NCI-H2081 (cell line): ENCODE results near the gene GSE1.

Experiments
- DNase-seq, 2 experiments: peaks; one replicate each; lab custom pipeline; 2025; lab: John Stamatoyannopoulos, UW

The GSE1 gene

DNA sequence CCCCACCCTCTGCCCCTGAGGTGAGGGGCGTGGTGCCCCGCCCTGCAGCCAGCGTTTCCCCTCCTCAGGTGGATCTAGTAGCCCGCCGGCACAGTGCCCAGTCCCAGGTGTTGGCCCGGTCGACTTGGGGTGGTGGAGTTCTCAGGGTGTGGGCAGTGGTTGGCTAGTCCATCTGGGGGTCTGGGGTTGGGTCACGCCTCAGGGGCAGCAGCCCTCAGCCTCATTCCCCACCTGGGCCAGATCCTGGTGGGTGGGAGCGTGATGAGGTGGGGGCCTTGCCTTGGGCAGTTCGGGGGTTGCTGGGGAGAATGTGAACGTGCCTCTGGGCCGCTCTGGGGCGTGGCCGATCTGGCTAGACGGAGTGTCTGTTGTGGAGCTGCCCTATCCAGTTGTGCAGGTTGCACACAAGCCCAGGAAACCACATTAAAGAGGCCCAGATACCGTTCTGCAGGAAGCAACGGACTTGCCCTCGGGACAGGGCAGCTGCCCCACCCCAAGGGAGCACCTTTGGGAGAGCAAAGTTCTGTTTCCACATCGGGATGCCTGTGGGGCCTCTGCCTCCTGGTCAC lies 32.0 kb downstream of the GSE1 start:
- DNase-seq: no peak

DNA sequence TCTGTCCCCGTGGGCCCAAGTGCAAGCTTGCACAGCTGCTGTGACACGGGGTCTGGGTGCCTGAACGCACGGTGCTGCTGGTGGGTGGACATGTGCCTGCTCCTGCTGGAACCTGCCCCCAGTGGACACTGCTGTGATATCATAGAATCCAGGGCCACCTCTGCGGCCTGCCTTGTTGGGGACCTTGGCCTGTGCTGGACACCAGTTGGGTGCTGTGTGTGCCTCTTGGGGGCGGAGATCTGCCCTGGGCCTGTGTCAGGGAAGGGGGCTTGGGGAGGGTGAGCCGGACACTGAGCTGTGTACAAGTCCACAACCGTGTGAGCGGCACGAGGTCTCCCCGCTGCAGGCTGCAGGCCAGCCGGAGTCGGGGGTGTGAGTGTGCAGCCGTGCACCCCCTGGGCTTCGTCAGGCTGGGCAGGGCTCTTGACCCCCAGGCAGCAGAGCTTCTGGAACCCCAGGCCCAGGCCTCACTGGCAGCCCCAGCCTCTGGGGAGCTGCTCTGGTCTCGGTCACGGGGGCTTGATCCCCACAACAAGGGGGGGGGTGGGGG lies 33.3 kb downstream of the GSE1 start:
- no peak for DNase-seq

DNA sequence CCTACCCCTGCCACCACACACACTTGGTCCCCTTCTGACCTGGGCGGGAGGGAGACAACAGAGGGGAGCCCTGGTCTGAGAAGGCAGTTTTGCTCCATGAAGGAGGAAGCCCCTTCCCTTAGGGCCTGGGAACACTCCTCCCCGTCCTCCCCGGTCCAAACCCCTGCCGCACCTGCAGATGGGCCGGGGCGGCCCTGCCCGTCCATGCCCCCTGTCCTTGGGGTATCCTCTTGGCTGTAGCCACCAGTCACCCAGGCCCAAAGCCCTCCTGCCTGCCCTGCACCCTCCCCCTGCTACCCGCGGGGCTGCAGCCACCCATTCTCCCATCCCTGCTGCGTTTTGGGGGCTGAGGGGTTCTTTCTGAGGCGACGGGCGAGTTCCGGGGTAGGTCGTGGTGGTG lies 33.9 kb downstream of the GSE1 start:
- DNase-seq: no peak

DNA sequence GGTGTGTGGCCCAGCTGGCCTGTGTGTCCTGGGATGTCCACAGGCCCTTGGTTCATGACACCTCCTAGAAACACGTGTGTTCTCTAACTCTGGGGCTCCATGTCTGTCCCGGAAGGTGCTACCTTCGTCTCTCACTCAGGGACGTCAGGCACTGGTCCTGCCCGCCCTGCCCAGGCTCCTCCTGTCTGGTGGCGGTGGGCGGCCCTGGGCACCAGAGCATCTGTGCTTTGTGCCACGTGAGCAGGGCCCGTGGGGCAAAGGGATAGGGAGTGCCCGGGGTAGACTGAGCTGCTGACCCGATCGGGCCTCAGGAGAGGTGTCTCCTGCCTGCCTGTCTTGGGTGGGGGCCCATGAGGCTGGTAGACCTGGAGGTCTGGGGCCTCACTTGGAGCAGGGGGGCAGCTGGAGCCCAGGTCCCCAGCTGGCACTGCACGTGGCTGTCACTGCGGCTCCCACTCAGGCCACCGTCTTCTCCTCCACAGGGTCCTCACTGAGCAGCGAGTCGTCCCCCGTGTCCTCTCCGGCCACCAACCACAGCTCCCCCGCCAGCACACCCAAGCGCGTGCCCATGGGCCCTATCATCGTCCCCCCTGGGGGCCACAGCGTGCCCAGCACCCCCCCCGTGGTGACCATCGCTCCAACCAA lies 35.1 kb downstream of the GSE1 start:
- DNase-seq: no peak

DNA sequence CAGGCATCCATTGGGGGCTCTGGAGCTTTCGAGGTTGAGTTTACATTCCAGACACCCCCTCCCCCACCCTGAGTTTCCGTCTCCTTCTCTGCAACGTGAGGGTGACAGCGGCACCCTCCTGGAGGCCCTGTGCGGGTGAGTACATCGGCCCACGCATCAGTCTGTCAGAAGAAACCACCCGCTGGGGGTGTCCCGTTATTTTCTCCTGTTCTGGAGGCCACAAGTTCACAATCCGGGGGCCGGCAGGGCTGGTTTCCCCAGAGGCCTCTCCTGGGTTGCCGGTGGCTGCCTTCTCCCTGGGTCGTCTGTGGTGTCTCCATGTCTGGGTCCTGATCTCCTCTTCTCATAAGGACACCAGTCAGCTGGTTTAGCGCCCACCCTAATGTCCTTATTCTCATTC lies 35.7 kb downstream of the GSE1 start:
- DNase-seq: no peak

DNA sequence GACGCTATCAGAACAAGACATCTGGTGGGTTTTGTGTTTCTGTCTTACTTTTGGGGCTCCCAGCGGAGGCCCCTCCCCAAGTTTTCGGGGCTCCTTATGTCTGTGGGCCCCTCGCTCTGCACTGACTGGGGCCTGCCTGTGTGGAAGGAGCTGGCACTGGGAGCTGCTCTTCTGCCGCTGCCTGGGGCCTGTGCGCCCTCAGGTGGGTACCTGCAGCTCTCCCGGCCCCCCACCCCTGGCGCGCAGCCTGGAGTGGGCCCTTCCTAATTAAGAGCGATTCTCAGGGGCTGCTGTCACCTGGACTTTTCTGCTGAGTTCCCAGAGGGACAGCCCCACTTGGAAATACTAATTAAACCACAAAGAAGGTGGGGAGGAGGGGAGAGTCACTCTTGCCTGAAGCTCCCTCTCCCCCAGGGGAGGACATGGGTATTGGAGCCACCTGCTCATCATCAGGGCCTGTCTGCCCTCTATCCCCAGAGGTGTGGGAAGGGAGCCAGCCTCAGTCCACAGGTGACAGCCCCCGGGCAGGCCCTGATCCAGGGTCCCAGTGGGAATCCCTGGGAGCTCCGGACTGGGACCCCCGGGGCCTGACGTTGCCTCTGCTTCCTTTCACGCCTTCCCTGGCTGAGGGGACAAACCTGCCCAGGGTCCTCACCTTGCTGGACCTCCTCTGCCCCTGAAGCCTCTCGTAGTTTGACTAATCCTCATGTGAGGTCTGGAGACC lies 36.5 kb downstream of the GSE1 start:
- DNase-seq: peak; percentile 69 to 89

DNA sequence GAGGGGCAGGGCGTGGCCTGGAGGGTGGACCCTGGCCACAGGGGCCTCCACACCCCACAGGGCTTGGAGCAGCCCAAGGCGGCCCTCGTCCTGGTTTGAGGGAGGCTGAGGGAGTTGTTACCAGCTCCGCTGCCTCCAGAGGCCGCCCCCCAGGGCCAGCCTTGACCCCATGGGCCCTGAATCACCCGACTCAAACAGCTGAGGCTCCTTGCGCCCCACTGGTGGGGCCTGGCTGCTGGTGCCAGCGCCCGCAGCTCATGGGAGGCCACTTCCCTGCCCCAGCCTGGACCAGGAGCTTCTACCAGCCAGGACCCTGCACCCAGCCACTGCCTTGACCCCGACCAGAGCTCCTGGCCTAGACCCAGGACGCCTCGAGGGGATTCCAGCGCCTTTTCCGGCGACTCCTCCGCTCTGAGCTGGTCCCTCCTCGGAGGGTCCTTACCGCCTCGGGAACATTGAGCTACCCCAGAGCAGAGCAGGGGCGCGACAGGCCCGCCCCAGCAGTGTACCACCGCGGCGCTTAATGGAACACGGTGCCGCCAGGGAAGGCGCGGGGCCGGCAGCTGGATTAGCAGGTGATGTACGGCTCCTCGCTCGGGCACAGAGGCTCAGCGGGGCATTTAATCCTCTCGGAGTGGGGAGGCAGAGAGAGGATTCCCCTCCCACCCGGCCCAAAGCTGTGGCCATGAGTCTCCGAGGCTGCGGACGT lies 37.2 kb downstream of the GSE1 start:
- peak; percentile 52 to 77 for DNase-seq

DNA sequence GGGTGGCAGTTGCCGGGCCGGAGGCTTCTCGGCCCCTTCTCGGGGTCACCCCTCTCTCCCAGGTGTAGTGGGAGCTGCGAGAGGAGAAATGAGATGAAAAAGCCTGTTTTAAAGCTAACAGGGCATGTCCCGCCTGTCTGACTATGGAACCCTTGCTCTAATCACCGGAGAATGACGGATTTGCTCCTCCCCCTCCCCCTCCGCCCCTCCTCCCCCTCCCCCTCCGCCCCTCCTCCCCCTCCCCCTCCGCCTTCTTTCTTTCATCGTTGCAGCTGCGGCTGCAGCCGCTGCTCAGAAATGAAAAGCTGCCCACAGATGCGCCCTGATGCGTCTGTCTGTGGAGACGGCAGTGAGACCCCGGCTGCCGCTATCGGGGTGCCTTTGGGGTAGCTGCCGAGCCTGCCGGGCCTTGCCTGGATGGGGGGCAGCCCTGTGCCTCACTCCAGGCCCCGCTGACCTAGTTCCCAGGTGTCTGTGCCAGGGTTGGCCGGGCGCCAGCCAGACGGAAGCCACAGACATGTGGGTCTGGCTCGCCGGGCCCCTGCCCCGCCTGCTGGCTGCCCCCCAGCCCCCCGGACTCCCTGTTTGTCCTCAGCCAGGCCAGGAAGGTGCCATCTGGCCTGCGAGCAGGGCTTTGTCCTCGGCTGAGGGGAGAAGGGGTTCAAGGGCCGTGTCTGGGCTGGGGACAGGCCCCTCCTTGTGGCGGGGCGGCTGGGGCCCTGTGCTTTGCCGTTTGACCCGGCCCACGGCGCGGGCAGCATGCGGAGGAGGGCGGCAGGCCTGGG lies 37.9 kb downstream of the GSE1 start:
- DNase-seq: peak; percentile 48 to 63

DNA sequence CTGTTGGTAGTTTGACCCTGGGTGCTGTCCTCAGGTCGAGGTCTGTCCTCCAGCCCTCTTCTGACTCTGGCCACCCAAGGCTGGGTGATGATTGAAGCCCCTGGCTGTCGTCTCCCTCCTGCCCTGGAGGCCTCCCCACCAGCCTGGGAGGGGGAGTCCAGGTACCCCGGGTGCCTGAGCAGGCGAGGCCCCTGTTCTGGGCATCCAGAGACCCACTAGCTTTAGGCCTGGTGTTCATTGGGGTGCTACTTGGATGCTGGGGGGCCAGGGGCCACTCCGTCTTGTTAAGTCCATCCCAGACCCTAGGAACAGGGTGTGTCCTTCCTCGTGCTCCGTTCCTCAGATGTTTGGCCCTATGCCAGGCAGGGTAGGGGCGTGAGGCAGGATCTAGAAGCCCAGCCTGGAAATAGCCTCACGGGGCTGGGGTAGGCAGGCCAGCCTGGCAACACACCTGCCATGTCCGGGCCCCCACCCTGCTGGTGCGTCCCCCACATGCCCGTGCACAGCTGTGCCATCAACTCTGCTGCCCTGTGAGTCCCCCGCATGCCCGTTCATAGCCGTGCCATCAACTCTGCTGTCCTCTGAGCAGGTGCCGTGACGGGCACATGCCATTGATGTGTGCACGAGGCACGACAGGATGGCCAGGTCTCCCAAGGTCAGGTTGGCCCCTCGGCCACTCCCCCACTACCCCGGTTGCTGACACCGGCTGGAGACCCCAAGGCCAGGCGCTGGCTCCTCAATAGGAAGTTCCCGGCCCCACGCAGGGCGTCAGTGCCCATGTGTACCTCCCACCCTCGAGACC lies 38.7 kb downstream of the GSE1 start:
- no peak for DNase-seq

DNA sequence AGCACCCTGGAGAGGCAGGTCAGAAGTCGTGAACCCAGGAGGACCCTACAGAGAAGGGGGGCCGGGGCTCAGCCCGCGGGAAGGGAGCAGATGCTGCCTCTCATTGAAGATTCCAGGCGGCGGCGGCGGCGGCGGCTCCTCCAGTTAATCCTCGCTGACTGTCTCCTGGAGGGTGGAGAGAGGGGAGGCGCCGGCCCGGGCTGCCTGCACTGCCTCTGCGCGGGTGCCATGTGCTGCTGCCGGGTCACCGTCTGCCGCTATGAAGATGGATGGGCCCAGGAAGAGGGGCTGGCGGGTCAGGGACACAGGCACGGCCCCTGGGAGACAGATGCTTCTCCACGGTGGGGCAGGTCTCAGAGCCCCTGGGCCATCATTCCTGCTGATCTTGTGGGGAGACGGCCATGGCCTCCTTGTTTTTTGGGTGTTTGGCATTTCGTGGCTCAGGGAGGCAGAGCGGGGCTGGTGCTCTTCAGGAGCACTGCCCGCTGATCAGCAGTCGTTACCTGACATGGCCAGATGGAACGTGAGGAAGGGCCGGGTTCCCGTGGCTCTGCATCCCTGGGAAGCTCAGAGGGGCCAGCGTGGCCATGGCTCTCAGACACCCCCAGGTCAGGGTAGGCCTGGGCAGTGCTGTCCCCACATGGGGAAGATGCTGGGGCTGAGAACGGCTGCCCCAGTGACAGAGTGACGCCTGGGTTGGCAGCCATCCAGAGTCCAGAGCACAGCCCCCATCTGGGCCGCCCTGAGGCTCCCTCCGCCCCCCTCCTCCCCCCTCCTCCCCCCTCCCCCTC lies 39.5 kb downstream of the GSE1 start:
- DNase-seq: peak; percentile 33 to 45

DNA sequence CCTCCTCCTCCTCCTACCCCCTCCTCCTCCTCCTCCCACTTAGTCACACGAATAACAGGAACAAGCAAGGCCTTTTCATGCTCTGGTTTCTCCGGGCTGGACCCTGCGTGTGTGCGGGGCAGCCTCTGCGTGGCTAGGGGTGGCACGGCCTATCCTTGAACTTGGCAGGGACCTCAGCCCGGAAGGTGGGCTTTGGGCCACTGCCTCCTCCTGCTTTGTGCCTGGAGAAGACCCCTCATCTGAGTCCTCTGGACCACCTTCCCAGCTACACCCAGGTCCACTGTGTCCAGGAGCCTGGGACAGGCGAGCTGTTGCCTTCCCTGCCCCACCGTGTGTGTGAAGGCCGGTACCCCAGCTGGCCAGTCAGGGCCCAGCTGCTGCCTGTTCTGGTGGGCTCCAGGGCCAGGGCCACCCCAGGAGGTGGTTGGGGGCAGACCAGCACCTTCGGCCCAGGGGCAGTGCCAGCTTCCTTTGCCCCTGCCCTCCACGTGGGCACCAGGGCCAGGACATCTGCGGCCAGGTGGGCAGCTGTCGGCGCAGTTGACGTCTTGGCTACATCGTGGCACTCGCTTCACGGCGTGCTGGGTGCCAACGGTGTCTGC lies 40.3 kb downstream of the GSE1 start:
- no peak for DNase-seq

DNA sequence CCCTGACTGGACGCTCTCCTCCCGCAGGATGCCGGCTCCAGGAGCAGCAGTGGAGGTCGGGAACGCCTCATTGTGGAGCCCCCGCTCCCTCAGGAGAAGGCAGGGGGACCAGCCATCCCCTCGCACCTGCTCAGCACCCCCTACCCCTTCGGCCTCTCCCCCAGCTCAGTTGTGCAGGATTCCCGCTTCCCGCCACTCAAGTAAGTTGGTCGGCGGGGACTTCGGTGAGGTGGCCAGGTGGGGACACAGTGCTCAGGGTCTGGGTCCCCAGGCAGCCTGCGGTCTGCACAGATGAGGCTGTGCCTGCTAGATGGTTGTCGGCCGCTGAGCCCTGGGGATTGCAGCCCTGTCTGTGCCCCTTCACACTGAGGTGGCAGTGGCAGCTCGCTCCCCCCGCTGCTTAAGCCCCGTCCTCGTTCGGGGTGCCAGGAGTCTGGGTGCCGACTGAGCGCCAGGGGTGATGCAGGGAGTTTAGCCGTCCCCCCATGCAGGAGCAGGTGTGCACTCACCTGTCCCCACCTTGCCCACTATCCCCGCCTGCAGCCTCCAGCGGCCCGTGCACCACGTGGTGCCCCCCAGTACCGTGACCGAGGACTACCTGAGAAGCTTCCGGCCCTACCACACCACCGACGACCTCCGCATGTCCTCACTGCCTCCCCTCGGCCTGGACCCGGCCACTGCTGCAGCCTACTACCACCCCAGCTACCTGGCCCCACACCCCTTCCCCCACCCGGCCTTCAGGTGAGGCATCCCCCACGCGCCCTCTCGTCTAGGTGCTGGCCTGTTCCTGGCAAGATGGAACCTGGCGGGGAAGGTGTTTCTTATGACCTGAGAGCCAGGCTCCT lies 41.4 kb downstream of the GSE1 start:
- DNase-seq: no peak

DNA sequence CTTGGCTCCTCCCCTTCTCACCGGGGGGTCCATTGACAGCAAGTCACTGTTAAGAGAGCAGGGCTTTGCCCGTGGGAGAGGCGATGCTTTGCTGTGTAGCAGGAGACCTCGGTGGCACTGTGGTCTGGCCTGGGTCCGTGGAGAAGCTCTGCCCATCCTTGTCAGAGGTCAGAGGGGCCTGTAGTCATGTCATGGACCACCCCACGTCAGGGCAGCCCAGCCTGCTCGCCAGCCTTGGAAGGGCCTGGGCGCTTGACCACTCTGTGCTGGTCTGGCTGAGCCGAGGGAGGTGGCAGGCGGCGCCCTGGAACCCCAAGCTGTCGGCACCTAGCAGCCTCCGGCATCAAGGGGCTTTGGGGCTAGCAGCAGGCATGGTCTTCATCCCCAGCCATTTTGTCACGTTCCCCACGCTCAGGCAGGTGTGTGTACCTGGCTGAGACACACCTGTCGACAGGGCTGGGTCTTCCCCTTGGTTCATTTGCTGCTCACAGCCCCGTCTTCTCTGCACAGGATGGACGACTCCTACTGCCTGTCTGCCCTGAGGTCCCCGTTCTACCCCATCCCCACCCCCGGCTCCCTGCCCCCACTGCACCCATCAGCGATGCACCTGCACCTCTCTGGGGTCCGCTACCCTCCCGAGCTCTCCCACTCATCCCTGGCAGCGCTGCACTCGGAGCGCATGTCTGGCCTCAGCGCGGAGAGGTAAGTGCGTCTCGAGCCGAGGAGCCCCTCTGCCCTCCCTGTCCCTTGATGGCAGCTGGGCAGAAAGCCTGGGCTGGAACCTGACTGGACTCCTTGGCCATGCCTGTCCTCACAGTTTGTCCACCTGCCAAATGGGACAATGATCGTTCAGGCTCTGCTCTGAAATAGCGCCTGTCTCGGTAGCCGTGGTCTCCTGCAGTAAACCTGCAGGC lies 42.4 kb downstream of the GSE1 start:
- no peak for DNase-seq

DNA sequence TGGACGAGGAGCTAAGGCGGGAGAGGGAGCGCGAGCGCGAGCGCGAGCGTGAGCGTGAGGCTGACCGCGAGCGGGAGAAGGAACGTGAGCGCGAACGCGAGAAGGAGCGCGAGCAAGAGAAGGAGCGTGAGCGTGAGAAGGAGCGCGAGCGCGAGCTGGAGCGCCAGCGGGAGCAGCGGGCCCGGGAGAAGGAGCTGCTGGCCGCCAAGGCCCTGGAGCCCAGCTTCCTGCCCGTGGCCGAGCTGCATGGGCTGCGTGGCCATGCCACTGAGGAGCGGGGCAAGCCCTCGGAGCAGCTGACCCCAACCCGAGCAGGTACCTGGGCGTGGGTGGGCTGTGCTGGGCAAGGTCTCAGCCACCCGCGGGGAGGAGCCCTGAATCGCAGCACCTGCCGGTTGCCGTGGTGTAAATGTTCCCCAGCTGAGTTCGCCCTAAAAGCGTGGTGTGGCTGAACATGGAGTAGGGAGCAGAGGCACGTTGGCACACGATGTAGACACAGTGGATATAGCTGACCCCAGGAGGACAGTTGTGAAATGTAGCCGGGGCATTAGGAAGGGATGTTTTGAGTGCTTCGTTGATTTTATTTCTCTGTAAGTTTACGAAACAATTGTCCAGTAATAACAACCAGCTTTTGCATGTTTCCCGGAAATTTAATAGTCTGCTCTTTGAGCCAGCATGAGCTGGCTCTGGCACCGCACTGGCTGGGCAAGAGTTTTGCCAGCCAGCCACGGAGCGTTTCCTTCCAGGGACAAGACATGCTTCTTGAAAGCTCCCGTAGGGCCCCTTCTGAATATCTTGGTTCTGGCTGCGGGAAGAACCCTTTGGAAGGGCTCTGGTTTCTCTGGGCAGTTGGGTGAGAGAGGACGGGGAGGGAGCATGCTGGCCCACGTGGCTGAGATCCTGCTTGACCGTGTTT lies 43.5 kb downstream of the GSE1 start:
- DNase-seq: no peak

DNA sequence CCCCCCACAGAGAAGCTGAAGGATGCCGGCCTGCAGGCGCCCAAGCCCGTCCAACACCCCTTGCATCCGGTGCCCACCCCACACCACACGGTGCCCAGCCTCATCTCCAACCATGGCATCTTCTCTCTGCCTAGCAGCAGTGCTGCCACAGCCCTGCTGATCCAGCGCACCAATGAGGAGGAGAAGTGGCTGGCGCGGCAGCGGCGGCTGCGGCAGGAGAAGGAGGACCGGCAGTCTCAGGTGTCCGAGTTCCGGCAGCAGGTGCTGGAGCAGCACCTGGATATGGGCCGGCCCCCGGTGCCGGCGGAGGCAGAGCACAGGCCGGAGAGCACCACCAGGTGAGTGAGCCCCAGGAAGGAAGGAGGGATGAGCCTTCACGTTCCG lies 44.1 kb downstream of the GSE1 start:
- DNase-seq: no peak

DNA sequence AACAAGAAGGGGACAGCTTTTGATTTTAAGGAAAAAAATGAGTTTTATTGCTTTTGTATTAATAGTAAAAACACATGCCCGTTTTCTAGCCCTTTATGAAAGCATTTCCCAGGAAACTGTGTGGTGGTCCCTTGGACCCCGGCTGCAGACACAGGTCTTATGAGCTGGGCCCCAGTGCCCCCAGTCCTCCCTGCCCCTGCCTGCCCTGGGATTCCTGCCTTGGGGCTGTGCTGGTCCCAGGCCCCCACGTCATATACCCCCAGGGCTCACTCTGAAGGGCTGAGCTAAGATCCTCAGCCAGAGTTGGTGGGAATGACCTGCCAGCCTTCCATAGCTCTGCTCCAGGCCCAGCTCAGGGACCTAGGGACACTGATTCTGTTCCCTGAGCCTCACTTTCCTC lies 44.9 kb downstream of the GSE1 start:
- no peak for DNase-seq
